Measurements from ENCODE around the gene ANKFN1. TPM values are rescaled to one million over a fixed set of nuclear protein-coding genes. Genes with fewer than 3 reads are reported as not detected.

Gene ANKFN1
- total RNA-seq, 1 experiment from 2014 or later: 0.67 TPM

- DNase-seq (ENCODE audit: low spot score): peak; percentile 34
These were observed 346.6 kb downstream of the ANKFN1 start for GRCh38 chr17:56499799-56500388.

- DNase-seq (ENCODE audit: low spot score): no peak
These were observed 348.9 kb downstream of the ANKFN1 start for GRCh38 chr17:56502120-56502654.

GRCh38 chr17:56505154-56505756 is 352.0 kb downstream of the ANKFN1 start:
- DNase-seq (ENCODE audit: low spot score): no peak

GRCh38 chr17:56506349-56506748 is 353.1 kb downstream of the ANKFN1 start:
- no peak for DNase-seq (ENCODE audit: low spot score)

GRCh38 chr17:56510554-56511342 is 357.5 kb downstream of the ANKFN1 start:
- DNase-seq (ENCODE audit: low spot score): no peak

GRCh38 chr17:56514264-56514663 is 361.0 kb downstream of the ANKFN1 start:
- DNase-seq (ENCODE audit: low spot score): no peak

GRCh38 chr17:56514899-56515298 is 361.6 kb downstream of the ANKFN1 start:
- DNase-seq (ENCODE audit: low spot score): no peak

GRCh38 chr17:56521414-56522141 is 368.3 kb downstream of the ANKFN1 start:
- DNase-seq (ENCODE audit: low spot score): no peak

GRCh38 chr17:56523042-56523441 is 369.8 kb downstream of the ANKFN1 start:
- DNase-seq (ENCODE audit: low spot score): no peak

- DNase-seq (ENCODE audit: low spot score): no peak
These were observed 375.4 kb downstream of the ANKFN1 start for GRCh38 chr17:56528696-56529095.

- no peak for DNase-seq (ENCODE audit: low spot score)
These were observed 379.7 kb downstream of the ANKFN1 start for GRCh38 chr17:56532926-56533325.

- DNase-seq (ENCODE audit: low spot score): no peak
These were observed 383.5 kb downstream of the ANKFN1 start for GRCh38 chr17:56536766-56537165.

- DNase-seq (ENCODE audit: low spot score): peak; percentile 25
These were observed 387.6 kb downstream of the ANKFN1 start for GRCh38 chr17:56540836-56541235.

GRCh38 chr17:56543280-56543679 is 390.0 kb downstream of the ANKFN1 start:
- DNase-seq (ENCODE audit: low spot score): no peak

- no peak for DNase-seq (ENCODE audit: low spot score)
These were observed 391.8 kb downstream of the ANKFN1 start for GRCh38 chr17:56545106-56545505.

- DNase-seq (ENCODE audit: low spot score): no peak
These were observed 392.7 kb downstream of the ANKFN1 start for GRCh38 chr17:56545930-56546329.

GRCh38 chr17:56548661-56549060 is 395.4 kb downstream of the ANKFN1 start:
- no peak for DNase-seq (ENCODE audit: low spot score)

- DNase-seq (ENCODE audit: low spot score): no peak
These were observed 396.2 kb downstream of the ANKFN1 start for GRCh38 chr17:56549501-56549900.

- no peak for DNase-seq (ENCODE audit: low spot score)
These were observed 404.4 kb downstream of the ANKFN1 start for GRCh38 chr17:56557682-56558081.

GRCh38 chr17:56558088-56558487 is 404.8 kb downstream of the ANKFN1 start:
- DNase-seq (ENCODE audit: low spot score): no peak
